AG09309 (cell line): ENCODE results near the gene RAPGEF6.
"Not testable (repeated sequence)": the region's sequence is repeated elsewhere in the genome, so short reads cannot be mapped to it uniquely, and the experiment has no call there.

ENCODE experiments used
- DNase-seq: peaks from one replicate; pipeline ENCODE4 v3.0.0-alpha.2; 2010; ENCODE audit warnings: low read depth
- H3K4me3 ChIP-seq: 2 replicates; pipeline ENCODE4 v1.5.1; 2011; ENCODE audit warnings: mild to moderate bottlenecking, low read depth, low read length, moderate library complexity; ENCODE audit not compliant: control insufficient read depth
- TF ChIP-seq, protein P1 (sequence below): IDR thresholded peaks from 2 replicates; pipeline ENCODE4 v1.5.1; 2011; ENCODE audit warnings: mild to moderate bottlenecking, low read depth, low read length, inconsistent platforms; ENCODE audit not compliant: insufficient read depth, control insufficient read depth; ENCODE audit errors: missing control alignments

The RAPGEF6 gene

DNA sequence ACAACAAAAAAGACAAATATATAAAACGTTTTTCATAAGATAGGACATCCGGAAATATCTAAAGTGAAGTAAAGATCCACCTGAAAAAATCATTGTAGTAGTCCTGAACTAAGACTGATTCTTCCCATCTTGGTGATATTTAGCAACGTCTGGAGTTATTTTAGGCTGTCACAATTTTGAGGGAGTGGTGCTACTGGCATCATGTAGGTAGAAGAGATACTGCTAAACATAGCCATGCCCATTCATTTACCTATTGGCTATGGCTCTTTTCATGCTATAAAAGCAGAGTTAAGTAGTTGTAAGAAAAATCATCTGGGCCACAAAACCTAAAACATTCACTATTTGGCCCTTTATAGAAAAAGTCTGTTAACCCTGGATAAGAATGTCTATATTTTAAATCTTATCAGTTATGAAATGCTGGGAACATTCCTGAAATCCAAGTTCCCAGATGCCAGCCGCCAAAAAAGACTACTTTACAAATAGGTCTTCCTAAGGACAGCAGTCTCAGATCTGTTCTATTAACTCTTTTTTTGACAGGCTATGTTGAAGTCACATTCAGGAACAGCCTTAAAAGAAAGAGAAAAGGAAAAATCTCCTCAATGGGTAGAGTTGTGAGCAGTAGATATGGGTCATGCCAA is 27.0 kb downstream of the RAPGEF6 start:
- no peak for DNase-seq
- TF ChIP-seq, protein P1, sequence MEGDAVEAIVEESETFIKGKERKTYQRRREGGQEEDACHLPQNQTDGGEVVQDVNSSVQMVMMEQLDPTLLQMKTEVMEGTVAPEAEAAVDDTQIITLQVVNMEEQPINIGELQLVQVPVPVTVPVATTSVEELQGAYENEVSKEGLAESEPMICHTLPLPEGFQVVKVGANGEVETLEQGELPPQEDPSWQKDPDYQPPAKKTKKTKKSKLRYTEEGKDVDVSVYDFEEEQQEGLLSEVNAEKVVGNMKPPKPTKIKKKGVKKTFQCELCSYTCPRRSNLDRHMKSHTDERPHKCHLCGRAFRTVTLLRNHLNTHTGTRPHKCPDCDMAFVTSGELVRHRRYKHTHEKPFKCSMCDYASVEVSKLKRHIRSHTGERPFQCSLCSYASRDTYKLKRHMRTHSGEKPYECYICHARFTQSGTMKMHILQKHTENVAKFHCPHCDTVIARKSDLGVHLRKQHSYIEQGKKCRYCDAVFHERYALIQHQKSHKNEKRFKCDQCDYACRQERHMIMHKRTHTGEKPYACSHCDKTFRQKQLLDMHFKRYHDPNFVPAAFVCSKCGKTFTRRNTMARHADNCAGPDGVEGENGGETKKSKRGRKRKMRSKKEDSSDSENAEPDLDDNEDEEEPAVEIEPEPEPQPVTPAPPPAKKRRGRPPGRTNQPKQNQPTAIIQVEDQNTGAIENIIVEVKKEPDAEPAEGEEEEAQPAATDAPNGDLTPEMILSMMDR = no peak

DNA sequence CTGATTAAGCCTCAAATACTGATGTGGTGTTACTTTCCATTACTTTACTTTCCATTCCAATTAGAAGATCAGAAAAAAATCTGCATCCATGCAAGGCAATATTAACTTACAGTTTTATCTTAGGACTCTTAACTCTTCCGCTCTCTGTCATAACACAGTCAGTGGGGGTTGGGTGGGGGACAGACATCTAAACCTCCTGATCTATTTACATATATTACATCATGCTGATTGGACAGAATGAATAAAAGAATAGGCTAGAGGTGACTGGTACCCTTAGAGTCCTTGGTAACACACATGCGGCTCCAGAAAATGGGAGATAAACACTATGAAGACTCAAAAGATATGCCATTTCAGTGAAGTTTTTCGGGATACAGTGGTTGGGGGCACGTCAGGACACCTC is 27.6 kb downstream of the RAPGEF6 start:
- DNase-seq = no peak
- H3K4me3 ChIP-seq = no peak overlapping the region
- TF ChIP-seq, protein P1 = no peak

More for the DNA sequence above, 27.0 kb downstream of the RAPGEF6 start:
- no peak overlapping the region for H3K4me3 ChIP-seq

DNA sequence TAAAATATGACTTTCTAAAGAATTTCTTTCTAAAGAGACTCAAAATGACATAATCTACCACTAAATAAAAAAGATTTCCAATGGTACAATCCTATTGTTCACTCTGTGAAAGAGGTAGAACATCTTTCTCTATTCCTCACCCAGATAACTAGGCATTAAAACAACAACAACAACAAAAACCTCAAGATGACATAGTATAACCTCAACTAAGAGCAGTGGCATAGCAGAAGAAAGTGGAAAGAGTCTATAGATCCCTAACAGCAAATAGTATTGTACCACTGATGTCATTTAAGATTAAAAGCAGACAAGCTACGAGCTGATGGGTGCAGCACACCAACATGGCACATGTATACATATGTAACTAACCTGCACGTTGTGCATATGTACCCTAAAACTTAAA is 29.9 kb downstream of the RAPGEF6 start:
- TF ChIP-seq, protein P1 = no peak
- no peak overlapping the region for H3K4me3 ChIP-seq
- no peak for DNase-seq

DNA sequence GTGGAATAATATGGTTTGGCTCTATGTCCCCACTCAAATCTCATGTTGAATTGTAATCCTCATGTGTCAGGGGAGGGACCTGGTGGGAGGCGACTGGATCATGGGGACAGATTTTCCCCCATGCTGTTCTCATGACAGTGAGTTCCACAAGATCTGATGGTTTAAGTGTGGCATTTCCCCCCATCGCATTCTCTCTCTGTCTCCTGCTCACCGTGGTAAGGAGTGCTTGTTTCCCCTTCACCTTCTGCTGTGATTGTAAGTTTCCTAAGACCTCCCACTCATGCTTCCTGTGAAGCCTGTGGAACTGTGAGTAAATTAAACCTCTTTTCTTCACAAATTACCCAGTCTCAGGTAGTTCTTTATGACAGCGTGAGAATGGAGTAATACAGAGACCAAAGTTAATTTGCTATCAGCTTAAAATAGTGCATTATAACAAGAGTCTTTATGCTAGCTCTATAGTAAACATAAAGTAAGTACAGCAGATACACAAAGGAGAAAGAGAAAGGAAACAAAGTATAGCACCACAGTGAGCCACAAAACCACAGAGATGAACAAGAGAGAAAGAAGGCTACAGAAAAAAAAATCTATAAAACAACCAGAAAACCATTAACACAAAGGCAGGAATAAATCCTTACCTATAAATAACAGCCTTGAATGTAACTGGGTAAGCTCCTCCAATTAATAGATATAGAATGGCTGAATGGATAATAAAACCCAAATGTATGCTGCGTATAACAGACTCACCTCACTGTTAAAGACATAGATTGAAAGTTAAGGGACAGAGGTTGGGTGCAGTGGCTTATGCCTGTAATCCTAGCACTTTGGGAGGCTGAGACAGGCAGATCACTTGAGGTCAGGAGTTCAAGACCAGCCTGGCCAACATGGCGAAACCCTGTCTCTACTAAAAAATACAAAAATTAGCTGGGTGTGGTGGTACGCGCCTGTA is 39.7 kb downstream of the RAPGEF6 start:
- no peak overlapping the region for H3K4me3 ChIP-seq
- TF ChIP-seq, protein P1 = no peak
- DNase-seq = no peak

DNA sequence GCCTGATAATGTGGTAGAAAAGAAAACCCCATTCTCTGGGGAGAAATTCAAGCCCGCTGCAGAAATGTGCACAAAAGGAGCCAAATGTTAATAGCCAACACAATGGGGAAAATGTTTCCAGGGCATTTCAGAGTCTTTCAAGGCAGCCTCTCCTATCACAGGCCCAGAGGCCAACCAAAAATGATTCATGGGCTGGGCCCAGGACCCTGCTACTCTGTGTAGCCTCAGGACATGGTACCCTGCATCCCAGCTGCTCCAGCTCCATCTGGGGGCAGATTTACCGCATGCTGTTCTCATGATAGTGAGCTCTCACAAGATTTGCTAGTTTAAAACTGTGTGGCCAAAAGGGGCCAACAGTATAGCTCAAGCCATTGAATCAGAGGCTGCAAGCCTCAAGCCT is 41.1 kb downstream of the RAPGEF6 start:
- no peak overlapping the region for H3K4me3 ChIP-seq
- no peak for DNase-seq
- TF ChIP-seq, protein P1 = no peak

DNA sequence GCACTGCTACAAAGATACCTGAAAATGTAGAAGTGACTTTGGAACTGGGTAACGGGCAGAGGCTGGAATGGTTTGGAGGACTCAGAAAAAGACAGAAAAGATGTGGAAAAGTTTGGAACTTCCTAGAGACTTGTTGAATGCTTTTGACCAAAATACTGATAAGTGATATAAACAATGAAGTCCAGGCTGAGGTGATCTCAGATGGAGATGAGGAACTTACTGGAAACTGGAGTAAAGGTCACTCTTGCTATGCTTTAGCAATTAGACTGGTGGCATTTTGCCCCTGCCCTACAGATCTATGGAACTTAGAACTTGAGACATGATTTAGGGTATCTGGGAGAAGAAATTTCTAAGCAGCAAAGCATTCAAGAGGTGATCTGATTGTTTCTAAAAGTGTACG is 41.6 kb downstream of the RAPGEF6 start:
- not testable (repeated sequence) for H3K4me3 ChIP-seq, DNase-seq
